Transverse colon (tissue), 3 donors: ENCODE measurements around the gene ELFN1.

ENCODE experiments used
- EP300 ChIP-seq: sonication (generic); formaldehyde crosslinking; IDR thresholded peaks from one replicate; pipeline ENCODE4 v1.6.1; 2017; ENCODE audit warnings: antibody characterized with exemption, low read depth
- TF ChIP-seq, protein P1 (sequence below), 5 experiments: fragments of 200-600 bp in 3 of 5; fragments of 450-650 bp in 2 of 5; sonication (generic) in 3 of 5; IDR thresholded peaks; 1 replicate in 2 of 5; 2 replicates in 3 of 5; pipeline ENCODE4 v1.5.1; 2016 to 2017; ENCODE audit warnings: antibody characterized with exemption in 5 of 5, inconsistent platforms in 3 of 5, mild to moderate bottlenecking in 2 of 5, moderate library complexity in 1 of 5

DNA sequence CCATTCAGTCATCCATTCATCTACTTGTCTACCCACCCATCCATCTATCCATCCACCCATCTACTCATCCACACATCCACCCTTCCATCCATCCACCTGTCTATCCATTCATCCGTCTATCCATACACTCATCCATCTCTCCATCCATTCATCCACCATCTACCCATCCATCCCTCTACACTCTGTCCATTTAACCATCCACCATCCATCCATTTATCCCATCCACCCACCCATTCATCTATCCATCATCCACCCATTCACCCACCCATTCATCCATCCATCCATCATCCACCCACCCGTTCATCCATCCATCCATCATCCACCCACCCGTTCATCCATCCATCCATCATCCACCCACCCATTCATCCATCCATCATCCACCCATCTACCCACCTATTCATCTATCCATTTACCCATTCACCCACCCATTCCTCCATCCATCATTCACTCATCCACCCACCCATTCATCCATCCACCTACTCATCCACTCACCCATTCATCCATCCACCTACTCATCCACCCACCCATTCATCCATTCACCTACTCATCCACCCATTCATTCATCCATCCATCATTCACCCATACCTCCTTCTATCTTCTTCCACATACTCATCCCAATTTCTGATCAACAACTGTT lies 39.3 kb upstream of the ELFN1 start:
- TF ChIP-seq, protein P1, sequence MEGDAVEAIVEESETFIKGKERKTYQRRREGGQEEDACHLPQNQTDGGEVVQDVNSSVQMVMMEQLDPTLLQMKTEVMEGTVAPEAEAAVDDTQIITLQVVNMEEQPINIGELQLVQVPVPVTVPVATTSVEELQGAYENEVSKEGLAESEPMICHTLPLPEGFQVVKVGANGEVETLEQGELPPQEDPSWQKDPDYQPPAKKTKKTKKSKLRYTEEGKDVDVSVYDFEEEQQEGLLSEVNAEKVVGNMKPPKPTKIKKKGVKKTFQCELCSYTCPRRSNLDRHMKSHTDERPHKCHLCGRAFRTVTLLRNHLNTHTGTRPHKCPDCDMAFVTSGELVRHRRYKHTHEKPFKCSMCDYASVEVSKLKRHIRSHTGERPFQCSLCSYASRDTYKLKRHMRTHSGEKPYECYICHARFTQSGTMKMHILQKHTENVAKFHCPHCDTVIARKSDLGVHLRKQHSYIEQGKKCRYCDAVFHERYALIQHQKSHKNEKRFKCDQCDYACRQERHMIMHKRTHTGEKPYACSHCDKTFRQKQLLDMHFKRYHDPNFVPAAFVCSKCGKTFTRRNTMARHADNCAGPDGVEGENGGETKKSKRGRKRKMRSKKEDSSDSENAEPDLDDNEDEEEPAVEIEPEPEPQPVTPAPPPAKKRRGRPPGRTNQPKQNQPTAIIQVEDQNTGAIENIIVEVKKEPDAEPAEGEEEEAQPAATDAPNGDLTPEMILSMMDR (IDR thresholded peaks at IDR 0.05): no peak
- no peak for TF ChIP-seq EP300
